MCF 10A (cell line): ENCODE measurements around the gene PRPF39. TPM values are rescaled to one million over a fixed set of nuclear protein-coding genes. Genes with fewer than 3 reads are reported as not detected.

Source experiments
- BruUV-seq: library from RNA; stranded (reverse); fragments of 400-500 nt; replicated peaks from 2 replicates; lab custom pipeline; 2021; lab: Mats Ljungman, UMichigan
- CTCF ChIA-PET: fragments of 300-600 bp; sonication (Branson Sonifier 250); formaldehyde crosslinking; extraction: SDS; loops from one replicate; lab custom pipeline; 2021; ENCODE audit warnings: antibody characterized with exemption, inconsistent platforms; lab: Yijun Ruan, JAX
- POLR2A ChIA-PET: fragments of 300-600, 350-650 bp; sonication (Branson Sonifier 250); formaldehyde crosslinking; extraction: SDS; loops from one replicate; lab custom pipeline; 2020; ENCODE audit warnings: antibody characterized with exemption, inconsistent platforms; lab: Yijun Ruan, JAX
- DNase-seq: peaks from one replicate; pipeline ENCODE4 v3.0.0-alpha.2; 2018; ENCODE audit not compliant: unreplicated experiment
- H3K27ac Mint-ChIP-seq: one replicate; pipeline ENCODE4 v1.8.0; 2022; ENCODE audit warnings: mild to moderate bottlenecking, low read depth, mixed read lengths; ENCODE audit not compliant: unreplicated experiment
- H3K27me3 Mint-ChIP-seq: one replicate; pipeline ENCODE4 v1.8.0; 2022; ENCODE audit warnings: mixed read lengths; ENCODE audit not compliant: insufficient read depth, unreplicated experiment
- H3K36me3 Mint-ChIP-seq: one replicate; pipeline ENCODE4 v1.8.0; 2022; ENCODE audit warnings: mild to moderate bottlenecking, moderate library complexity, mixed read lengths; ENCODE audit not compliant: insufficient read depth, unreplicated experiment
- H3K4me1 Mint-ChIP-seq: one replicate; pipeline ENCODE4 v1.8.0; 2022; ENCODE audit warnings: mixed read lengths; ENCODE audit not compliant: insufficient read depth, unreplicated experiment
- H3K4me3 Mint-ChIP-seq: one replicate; pipeline ENCODE4 v1.8.0; 2022; ENCODE audit warnings: mild to moderate bottlenecking, moderate library complexity, mixed read lengths; ENCODE audit not compliant: unreplicated experiment
- H3K9me3 Mint-ChIP-seq: one replicate; pipeline ENCODE4 v1.8.0; 2022; ENCODE audit warnings: mixed read lengths; ENCODE audit not compliant: unreplicated experiment
- intact Hi-C: fragments of 100-400 bp; cut with micrococcal nuclease; formaldehyde crosslinking; loops from 2 replicates; pipeline ENCODE4 v1.14.1; 2022
- total RNA-seq: library from RNA; stranded (reverse); gene quantifications from 2 replicates; pipeline ENCODE4 v1.2.3, GENCODE V29; 2022
- TF ChIP-seq, protein P1 (sequence below): fragments of 200-600 bp; IDR thresholded peaks from one replicate; pipeline ENCODE4 v1.8.0; 2022; ENCODE audit warnings: antibody characterized with exemption, mild to moderate bottlenecking; ENCODE audit not compliant: unreplicated experiment

Gene PRPF39
- total RNA-seq, 1 experiment from 2014 or later: 41.4 TPM

DNA sequence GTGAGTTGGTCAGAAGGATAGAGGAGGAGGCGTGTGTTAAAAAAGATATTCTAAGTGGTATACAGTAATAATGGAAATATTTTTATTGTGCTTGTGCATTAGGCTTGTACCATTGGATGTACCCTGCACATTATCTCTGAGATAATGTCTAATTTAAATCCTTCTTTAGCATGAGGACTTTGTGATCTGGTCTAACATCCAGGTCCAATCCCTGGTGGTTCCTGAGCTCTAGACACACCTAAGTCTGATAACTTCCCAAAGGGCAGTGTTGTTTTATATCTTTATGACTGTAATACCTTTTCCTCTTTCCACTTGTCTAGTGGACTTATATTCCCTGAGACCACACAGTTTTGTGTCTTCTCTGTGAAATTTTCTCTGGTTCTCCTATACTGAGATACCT, 20.6 kb downstream of the PRPF39 start:
- Mint-ChIP-seq H3K9me3 (no peaks in the 10 kb centered on the region), H3K4me1 (no peaks in the 10 kb centered on the region), H3K27me3 (no peaks in the 10 kb centered on the region), H3K27ac (no peak overlapping the region), H3K36me3 (peaks cover 74% of the 10 kb centered on the region), H3K4me3 (no peak overlapping the region)
- intact Hi-C loops: no loop called here
- DNase-seq: no peak
- ChIA-PET POLR2A (no interaction called here), CTCF (interaction anchor here (0.6 kb wide), 1 partner anchor 51 kb away, joined by 3 read pairs; no protein-coding TSS in a partner anchor)
- BruUV-seq: no TSS peak
- TF ChIP-seq, protein P1, sequence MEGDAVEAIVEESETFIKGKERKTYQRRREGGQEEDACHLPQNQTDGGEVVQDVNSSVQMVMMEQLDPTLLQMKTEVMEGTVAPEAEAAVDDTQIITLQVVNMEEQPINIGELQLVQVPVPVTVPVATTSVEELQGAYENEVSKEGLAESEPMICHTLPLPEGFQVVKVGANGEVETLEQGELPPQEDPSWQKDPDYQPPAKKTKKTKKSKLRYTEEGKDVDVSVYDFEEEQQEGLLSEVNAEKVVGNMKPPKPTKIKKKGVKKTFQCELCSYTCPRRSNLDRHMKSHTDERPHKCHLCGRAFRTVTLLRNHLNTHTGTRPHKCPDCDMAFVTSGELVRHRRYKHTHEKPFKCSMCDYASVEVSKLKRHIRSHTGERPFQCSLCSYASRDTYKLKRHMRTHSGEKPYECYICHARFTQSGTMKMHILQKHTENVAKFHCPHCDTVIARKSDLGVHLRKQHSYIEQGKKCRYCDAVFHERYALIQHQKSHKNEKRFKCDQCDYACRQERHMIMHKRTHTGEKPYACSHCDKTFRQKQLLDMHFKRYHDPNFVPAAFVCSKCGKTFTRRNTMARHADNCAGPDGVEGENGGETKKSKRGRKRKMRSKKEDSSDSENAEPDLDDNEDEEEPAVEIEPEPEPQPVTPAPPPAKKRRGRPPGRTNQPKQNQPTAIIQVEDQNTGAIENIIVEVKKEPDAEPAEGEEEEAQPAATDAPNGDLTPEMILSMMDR: no peak

DNA sequence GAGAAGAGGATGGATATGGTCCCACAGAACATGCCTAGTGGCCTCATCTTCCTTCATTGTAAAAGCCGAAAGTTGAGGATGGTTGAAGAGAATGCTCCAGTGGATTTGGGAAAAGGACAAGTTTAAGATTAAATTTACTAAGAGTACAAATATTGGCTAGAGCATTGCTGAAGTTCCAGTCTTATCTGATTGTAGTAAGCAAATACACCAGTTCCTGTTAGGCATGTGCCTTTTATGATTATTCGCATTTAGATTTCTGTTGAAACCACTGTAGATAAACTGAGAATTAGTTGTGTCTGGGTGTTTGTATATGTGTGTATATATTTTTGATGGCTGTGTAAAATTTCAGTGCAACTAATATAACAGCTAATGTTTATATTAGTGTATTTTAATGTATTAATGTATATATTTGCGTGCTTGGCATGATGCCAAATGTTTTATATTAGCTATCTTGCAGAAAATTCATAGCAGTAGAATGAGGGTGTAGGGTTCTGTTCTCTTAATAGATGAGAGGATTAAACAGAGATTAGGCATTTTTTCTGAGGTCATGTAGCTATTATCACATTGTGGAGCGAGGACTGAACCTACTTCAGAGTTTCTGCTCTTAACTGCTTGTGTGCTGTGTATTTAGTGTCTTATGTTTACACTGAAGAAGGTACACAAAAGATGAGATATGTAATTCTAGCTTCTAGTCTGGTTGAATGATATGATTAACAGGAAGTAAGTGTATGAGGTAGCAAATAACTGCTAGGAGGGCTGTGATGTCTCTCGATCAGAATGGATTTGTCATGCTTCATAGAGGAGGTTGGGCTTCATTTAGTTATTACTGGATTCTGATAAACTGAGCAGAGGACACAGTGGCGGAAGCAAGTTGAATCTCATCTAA, 29.2 kb downstream of the PRPF39 start:
- CTCF ChIA-PET: interaction anchor here (1.1 to 1.8 kb wide), 3 partner anchors 18 to 200 kb away, joined by 3 to 4 read pairs (median 3); no protein-coding TSS in a partner anchor
- no TSS peak for BruUV-seq

GRCh38 chr14:45114327-45114726, 30.4 kb downstream of the PRPF39 start:
- no peak for DNase-seq
- Mint-ChIP-seq H3K36me3 (peaks cover 86% of the 10 kb centered on the region), H3K27ac (no peak overlapping the region), H3K27me3 (no peaks in the 10 kb centered on the region), H3K4me1 (no peaks in the 10 kb centered on the region), H3K4me3 (no peak overlapping the region), H3K9me3 (no peaks in the 10 kb centered on the region)
- intact Hi-C loops: no loop called here
- BruUV-seq: no TSS peak
- CTCF ChIA-PET: interaction anchor here (0.6 to 1.8 kb wide), 6 partner anchors 9 to 201 kb away, joined by 3 to 5 read pairs (median 3); no protein-coding TSS in a partner anchor
- TF ChIP-seq, protein P1: no peak
- POLR2A ChIA-PET: interaction anchor here (0.6 to 3.7 kb wide), 4 partner anchors 8 to 159 kb away, joined by 3 to 16 read pairs (median 4); partner anchors contain the start of gene FKBP3

More for the DNA sequence above, 29.2 kb downstream of the PRPF39 start:
- H3K27ac Mint-ChIP-seq: peak overlapping the region; percentile 3
- H3K4me3 Mint-ChIP-seq: no peak overlapping the region
- TF ChIP-seq, protein P1: no peak
- H3K4me1 Mint-ChIP-seq: no peaks in the 10 kb centered on the region
- intact Hi-C loops: no loop called here
- H3K9me3 Mint-ChIP-seq: no peaks in the 10 kb centered on the region
- peaks cover 80% of the 10 kb centered on the region for H3K36me3 Mint-ChIP-seq
- POLR2A ChIA-PET: interaction anchor here (0.9 to 1.9 kb wide), 4 partner anchors 13 to 23 kb away, joined by 3 to 7 read pairs (median 4); no protein-coding TSS in a partner anchor
- no peak for DNase-seq
- H3K27me3 Mint-ChIP-seq: no peaks in the 10 kb centered on the region

GRCh38 chr14:45118594-45118993, 34.7 kb downstream of the PRPF39 start:
- ChIA-PET CTCF (interaction anchor here (0.6 to 2.5 kb wide), 4 partner anchors 15 to 205 kb away, joined by 3 to 13 read pairs (median 3); no protein-coding TSS in a partner anchor), POLR2A (interaction anchor here (0.8 to 2.8 kb wide), 3 partner anchors 10 to 133 kb away, joined by 3 to 22 read pairs (median 4); partner anchors contain the start of gene FKBP3)
- Mint-ChIP-seq H3K4me3 (no peak overlapping the region), H3K36me3 (peaks cover 90% of the 10 kb centered on the region), H3K4me1 (no peaks in the 10 kb centered on the region), H3K27ac (no peak overlapping the region), H3K9me3 (no peaks in the 10 kb centered on the region), H3K27me3 (no peaks in the 10 kb centered on the region)
- BruUV-seq: no TSS peak
- intact Hi-C loops: no loop called here
- no peak for DNase-seq
- TF ChIP-seq, protein P1: no peak
